H54 (cell line): ENCODE measurements around the gene PTOV1.

Experiments used
- DNase-seq: peaks from one replicate; pipeline ENCODE4 v3.0.0; 2011; ENCODE audit warnings: low spot score, mixed read lengths; ENCODE audit not compliant: insufficient read length
- FAIRE-seq: peaks from 3 replicates; lab custom pipeline; 2011; peaks lifted over from hg19 to GRCh38; lab: Jason Lieb, UNC
- POLR2A ChIP-seq: IDR thresholded peaks from 2 replicates; pipeline ENCODE4 v1.6.1; 2011; ENCODE audit warnings: low read depth, mild to moderate bottlenecking, low read length

The PTOV1 gene

DNA sequence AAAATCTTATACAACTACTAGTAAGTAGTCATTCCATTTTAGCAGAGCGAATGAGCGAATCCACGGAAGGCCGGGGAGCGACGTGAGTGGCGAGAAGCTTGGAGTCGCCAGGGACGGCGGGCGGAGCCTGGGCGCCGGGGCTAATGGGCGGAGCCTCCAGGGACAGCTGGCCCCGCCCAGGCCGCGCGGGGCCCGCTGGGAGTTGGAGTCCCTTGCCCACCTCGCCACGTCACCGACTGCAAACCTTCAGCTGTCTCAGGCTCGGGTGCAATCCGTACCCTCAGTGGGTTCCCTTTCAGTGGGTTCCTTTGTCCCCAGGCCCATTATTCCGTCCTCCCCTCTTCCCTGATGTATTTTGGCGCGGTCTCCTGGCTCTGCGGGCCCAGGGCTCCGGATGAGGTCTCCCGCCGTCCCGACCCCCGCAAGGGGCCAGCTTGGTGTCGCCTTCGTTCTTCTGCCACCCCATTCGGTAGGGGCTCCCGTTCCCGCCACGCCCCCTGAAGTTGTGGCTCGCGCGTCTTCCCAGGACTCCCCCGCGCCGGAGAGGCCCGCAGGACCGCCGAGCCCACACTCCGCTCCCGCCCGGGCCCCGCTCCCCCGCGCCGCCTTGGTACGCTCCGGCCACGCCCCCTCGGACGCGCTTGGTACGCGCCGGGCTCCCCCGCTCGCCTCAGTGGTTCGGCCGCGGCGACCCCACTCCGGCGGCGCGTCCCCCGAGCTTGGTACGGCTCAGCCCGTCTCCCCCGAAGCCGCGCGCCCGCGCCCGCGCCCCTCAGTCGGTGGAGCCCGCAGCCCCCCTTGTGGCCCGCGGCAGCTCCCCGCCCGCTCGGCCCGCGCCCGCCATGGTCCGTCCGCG is at the start of gene PTOV1:
Gene PTOV1 (plus strand): TSS at position 673 of the 856 bp plus-strand sequence.
- FAIRE-seq: no peak
- peak; percentile 76 for TF ChIP-seq POLR2A
- DNase-seq: peak; percentile 97

DNA sequence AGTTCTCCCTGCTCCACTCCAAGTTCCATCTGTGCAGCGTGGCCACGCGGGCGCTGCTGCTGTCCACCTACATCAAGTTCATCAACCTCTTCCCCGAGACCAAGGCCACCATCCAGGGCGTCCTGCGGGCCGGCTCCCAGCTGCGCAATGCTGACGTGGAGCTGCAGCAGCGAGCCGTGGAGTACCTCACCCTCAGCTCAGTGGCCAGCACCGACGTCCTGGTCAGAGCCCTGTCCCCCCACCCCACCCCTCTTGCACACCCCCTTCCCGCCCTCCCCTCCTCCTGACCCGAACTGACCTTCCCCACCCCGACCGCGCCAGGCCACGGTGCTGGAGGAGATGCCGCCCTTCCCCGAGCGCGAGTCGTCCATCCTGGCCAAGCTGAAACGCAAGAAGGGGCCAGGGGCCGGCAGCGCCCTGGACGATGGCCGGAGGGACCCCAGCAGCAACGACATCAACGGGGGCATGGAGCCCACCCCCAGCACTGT is 49.5 kb upstream of the PTOV1 start:
- FAIRE-seq: no peak
- no peak for DNase-seq
- TF ChIP-seq POLR2A: no peak

- no peak for FAIRE-seq
Observed at GRCh38 chr19:49801966-49802661, 48.8 kb upstream of the PTOV1 start.

DNA sequence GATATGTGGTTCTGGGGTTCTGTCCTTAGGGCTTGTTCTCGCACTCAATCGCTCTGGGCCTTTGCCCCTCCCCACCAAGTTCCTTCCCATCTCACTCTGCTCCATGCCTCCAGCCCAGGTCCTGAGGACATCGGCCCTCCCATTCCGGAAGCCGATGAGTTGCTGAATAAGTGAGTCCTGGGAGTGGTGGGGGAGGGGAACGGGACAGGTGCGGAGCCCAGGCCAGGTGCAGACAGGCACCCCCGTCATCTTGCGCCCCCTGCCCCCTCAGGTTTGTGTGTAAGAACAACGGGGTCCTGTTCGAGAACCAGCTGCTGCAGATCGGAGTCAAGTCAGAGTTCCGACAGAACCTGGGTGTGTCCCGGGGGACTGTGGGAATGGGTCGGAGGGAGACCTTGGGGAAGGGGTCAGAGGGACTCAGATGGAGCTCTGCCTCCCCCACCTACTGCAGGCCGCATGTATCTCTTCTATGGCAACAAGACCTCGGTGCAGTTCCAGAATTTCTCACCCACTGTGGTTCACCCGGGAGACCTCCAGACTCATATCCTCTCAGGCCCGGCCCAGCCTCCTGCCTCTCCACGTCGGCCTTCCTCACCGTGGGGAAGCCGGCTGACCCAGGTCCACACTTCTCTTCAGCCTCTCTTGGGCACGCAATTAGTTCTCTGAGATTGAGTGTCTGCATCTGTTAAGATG is 48.0 kb upstream of the PTOV1 start:
- TF ChIP-seq POLR2A: no peak
- DNase-seq (no peak), FAIRE-seq (no peak)

More at GRCh38 chr19:49801966-49802661, 48.8 kb upstream of the PTOV1 start:
- no peak for TF ChIP-seq POLR2A
- DNase-seq: no peak

DNA sequence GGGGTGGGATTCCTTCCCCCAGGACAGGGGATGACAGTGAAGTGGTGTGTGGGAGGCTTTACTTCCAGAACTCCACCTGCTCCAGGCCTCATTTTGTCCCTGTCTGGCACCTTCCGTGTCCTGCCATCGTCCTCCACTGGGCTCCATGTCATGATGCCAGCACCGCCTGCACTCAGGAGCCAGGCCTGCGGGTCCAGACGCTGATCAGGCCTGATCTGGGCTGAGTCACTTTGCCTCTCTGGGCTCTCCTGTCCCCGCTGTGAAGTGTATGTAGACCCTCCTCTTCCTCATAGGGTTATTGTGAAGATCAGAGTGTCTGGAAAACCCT is 47.5 kb upstream of the PTOV1 start:
- no peak for TF ChIP-seq POLR2A
- FAIRE-seq (no peak), DNase-seq (no peak)

GRCh38 chr19:49805822-49806619 is 44.9 kb upstream of the PTOV1 start:
- FAIRE-seq (no peak), DNase-seq (no peak)
- no peak for TF ChIP-seq POLR2A

DNA sequence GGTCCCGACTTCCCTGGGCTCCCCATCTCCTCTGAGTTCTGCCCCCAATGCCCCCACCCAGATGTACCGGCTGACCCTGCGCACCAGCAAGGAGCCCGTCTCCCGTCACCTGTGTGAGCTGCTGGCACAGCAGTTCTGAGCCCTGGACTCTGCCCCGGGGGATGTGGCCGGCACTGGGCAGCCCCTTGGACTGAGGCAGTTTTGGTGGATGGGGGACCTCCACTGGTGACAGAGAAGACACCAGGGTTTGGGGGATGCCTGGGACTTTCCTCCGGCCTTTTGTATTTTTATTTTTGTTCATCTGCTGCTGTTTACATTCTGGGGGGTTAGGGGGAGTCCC is 44.4 kb upstream of the PTOV1 start:
- no peak for DNase-seq
- no peak for TF ChIP-seq POLR2A
- FAIRE-seq: no peak

DNA sequence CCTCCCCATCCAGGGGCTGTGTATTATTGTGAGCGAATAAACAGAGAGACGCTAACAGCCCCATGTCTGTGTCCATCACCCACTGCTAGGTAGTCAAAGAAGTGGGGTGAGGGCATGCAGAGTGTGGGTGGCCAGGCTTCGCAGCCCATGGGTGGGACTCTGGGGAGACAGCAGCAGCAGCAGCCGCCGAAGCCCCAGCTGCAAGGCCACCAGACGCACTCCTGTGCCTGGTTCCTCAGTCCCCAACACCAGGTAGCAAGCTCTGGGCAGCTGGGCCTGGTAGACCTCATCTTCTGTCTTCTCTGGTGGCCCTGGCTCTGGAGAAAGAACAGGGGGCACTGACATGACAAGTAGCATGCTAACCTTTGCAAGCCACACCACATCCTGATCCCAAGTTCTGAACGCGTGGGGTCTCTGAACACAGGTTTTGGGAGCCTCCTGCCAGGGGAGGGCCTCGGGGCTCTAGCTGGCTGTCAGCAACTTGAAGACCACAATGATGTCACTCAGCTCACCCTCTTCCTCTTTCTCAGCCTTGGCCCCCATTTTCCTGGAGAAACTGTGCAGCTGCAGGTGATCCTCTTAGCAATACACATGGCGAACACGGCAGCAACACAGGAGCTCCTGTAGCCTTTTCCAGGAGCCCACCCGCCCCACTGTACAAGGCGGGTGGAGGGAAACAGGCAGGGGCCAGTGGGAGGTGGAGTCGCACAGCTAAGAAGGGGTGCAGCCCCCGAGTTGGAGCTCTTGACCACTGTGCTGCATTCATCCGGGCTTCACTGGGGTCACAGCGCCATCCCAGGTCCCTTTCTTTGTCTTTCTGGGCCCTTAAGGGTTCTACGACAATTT is 43.7 kb upstream of the PTOV1 start:
- no peak for DNase-seq
- FAIRE-seq: no peak

DNA sequence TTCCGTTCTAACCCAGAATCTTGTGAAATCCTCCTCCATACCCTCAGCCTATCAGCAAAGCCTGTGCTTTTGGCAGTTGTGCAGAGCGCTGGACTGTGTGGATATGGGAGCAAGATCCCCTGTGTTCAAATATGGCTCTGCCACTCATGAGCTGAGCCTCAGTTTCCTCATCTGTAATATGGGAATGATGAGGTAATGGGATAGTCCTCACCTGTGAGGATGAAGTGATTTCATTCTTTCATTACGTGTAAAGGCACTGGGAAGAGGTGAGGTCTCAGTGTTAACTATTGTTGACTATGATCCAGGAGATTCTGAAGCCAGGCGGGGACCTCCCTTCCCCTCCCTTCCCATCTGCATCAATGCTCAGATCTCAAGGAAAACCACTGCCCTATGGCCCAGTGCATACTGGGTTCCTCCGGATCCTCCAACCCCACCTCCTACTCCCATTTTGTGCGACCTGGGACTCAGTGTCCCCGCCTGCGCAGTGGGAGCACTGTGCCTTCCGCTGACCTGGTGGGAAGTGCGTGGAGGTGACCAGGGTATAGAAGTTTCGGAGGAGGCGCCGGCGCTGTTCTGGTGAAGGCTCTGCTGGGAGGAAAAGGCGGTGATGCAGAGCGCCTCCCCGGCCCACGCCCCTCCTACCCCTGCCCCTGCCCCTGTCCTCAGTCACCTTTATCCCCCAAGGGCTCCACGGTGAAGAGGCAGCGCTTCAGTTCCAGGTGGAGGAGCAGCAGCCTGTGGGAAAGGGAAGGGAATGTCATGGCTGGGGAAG is 42.9 kb upstream of the PTOV1 start:
- FAIRE-seq: no peak
- no peak for DNase-seq
- no peak for TF ChIP-seq POLR2A

More for the DNA sequence above, 43.7 kb upstream of the PTOV1 start:
- no peak for TF ChIP-seq POLR2A

- no peak for TF ChIP-seq POLR2A
- no peak for FAIRE-seq
- peak; percentile 87 for DNase-seq
Observed at GRCh38 chr19:49808711-49809159, 42.2 kb upstream of the PTOV1 start.

GRCh38 chr19:49809160-49809940 is 41.6 kb upstream of the PTOV1 start:
- no peak for DNase-seq
- no peak for FAIRE-seq
- no peak; the same call in 1 of the 2 replicates for TF ChIP-seq POLR2A
